Stimulated activated naive CD4-positive, alpha-beta T cell (primary cell): ENCODE data around the gene BTD.
A peak's percentile ranks its signal among the peaks of the same experiment; 100 is the strongest.
"Not testable (repeated sequence)": the region's sequence is repeated elsewhere in the genome, so short reads cannot be mapped to it uniquely, and the experiment has no call there.

ENCODE experiments used
- DNase-seq, 6 experiments: peaks; one replicate each; lab custom pipeline; 2025; lab: John Stamatoyannopoulos, UW

The BTD gene

GRCh38 chr3:15604584-15604983, 3.0 kb downstream of the BTD start:
- not testable (repeated sequence) for DNase-seq

- no peak for DNase-seq
Measured at GRCh38 chr3:15606434-15606891, 4.9 kb downstream of the BTD start.

GRCh38 chr3:15610082-15610759, 8.7 kb downstream of the BTD start:
- no peak for DNase-seq

- no peak for DNase-seq
Measured at GRCh38 chr3:15611018-15611417, 9.5 kb downstream of the BTD start.

GRCh38 chr3:15612001-15612400, 10.5 kb downstream of the BTD start:
- DNase-seq: no peak

- no peak for DNase-seq
Measured at GRCh38 chr3:15614958-15615357, 13.4 kb downstream of the BTD start.

- no peak for DNase-seq
Measured at GRCh38 chr3:15616053-15616452, 14.5 kb downstream of the BTD start.

- not testable (repeated sequence) for DNase-seq
Measured at GRCh38 chr3:15619659-15620464, 18.3 kb downstream of the BTD start.

- peak in 3 of 6 experiments; percentile 16 to 28 (median 17) for DNase-seq
Measured at GRCh38 chr3:15623535-15624440, 22.2 kb downstream of the BTD start.

GRCh38 chr3:15628967-15629366, 27.4 kb downstream of the BTD start:
- no peak for DNase-seq

GRCh38 chr3:15629860-15630597, 28.5 kb downstream of the BTD start:
- DNase-seq: peak in 5 of 6 experiments; percentile 33 to 69 (median 47)

GRCh38 chr3:15630646-15631350, 29.3 kb downstream of the BTD start:
- no peak for DNase-seq

- no peak for DNase-seq
Measured at GRCh38 chr3:15631426-15632211, 30.1 kb downstream of the BTD start.

- no peak for DNase-seq
Measured at GRCh38 chr3:15632212-15632580, 30.7 kb downstream of the BTD start.

- no peak for DNase-seq
Measured at GRCh38 chr3:15633159-15633558, 31.6 kb downstream of the BTD start.

GRCh38 chr3:15633766-15634598, 32.4 kb downstream of the BTD start:
- DNase-seq: no peak

GRCh38 chr3:15634671-15635070, 33.1 kb downstream of the BTD start:
- no peak for DNase-seq

GRCh38 chr3:15635121-15635661, 33.6 kb downstream of the BTD start:
- no peak for DNase-seq
